ENCODE results near the gene ZBTB7B. TPM values are rescaled to one million over a fixed set of nuclear protein-coding genes. Genes with fewer than 3 reads are reported as not detected.
A peak's percentile ranks its signal among the peaks of the same experiment; 100 is the strongest.

ZBTB7B gene
- polyA plus RNA-seq, 2 of the 4 experiments (the other 2 are of a cell fraction) = 20.5 to 30.7 TPM

- Histone ChIP-seq H3K4me3 (no peak overlapping the region), H3K9me3 (no peaks in the 10 kb centered on the region), H3K4me2 (peak overlapping the region; percentile 59), H3K27ac (peak overlapping the region; percentile 67 to 100), H3K4me1 (peaks cover 93% of the 10 kb centered on the region)
- ChIA-PET CTCF (interaction anchor here (1.3 kb wide), 1 partner anchor 74 kb away, joined by 3 read pairs; no protein-coding TSS in a partner anchor), POLR2A (interaction anchor here (1.1 kb wide), 1 partner anchor 10 kb away, joined by 3 read pairs; no protein-coding TSS in a partner anchor)
- WGBS (ENCODE audit: missing lambda C conversion rate) = 93% methylated on average over 4 of the region's 5 CpGs
- FAIRE-seq (no peak), DNase-seq (ENCODE audit: low read depth in 1 of 2, low spot score in 1 of 2) (no peak), ATAC-seq (no peak)
- TF ChIP-seq EHMT2 (IDR thresholded peaks at IDR 0.05; ENCODE audit: low read depth) = no peak
- no peak for TF ChIP-seq CEBPB (IDR thresholded peaks at IDR 0.05)
- no peak for TF ChIP-seq ZNF302 (CRISPR knock-in tag; IDR thresholded peaks at IDR 0.05)
- no peak for TF ChIP-seq POLR2AphosphoS2 (conservative IDR thresholded peaks at IDR 0.05; ENCODE audit: low read length)
- no peak for TF ChIP-seq ZFP36 (IDR thresholded peaks at IDR 0.05; ENCODE audit: borderline replicate concordance, partially characterized antibody)
- TF ChIP-seq GATA3 (IDR thresholded peaks at IDR 0.05; ENCODE audit: borderline replicate concordance) = no peak
- no peak for TF ChIP-seq CHD4 (IDR thresholded peaks at IDR 0.05; ENCODE audit: borderline replicate concordance)
- TF ChIP-seq RNF2 (IDR thresholded peaks at IDR 0.05; ENCODE audit: borderline replicate concordance, low read depth) = no peak
- no peak for TF ChIP-seq NPAS2 (CRISPR knock-in tag; IDR thresholded peaks at IDR 0.05; ENCODE audit: borderline replicate concordance)
- TF ChIP-seq E2F6 (IDR thresholded peaks at IDR 0.05; ENCODE audit: borderline replicate concordance, low read depth) = no peak
- no peak for TF ChIP-seq PHF8 (IDR thresholded peaks at IDR 0.05; ENCODE audit: borderline replicate concordance, low read depth)
- TF ChIP-seq HEYL (CRISPR knock-in tag; IDR thresholded peaks at IDR 0.05) = no peak
Measured at GRCh38 chr1:155011004-155011416, 8.4 kb downstream of the ZBTB7B start.

GRCh38 chr1:155011437-155012025 lies 8.9 kb downstream of the ZBTB7B start:
- FAIRE-seq (no peak), DNase-seq (ENCODE audit: low read depth in 1 of 2, low spot score in 1 of 2) (no peak), ATAC-seq (no peak; a peak in 2 of 6 replicates)
- TF ChIP-seq RAD21 (conservative IDR thresholded peaks at IDR 0.05 in 1 of 2, IDR thresholded peaks at IDR 0.05 in 1 of 2) = no peak
- POLR2A ChIA-PET = no interaction called here
- whole genome bisulfite sequencing (ENCODE audit: missing lambda C conversion rate) = 93% methylated on average over 3 of the region's 6 CpGs
- Histone ChIP-seq H3K4me3 (no peak overlapping the region), H3K4me2 (peak overlapping the region; percentile 59), H3K9me3 (no peaks in the 10 kb centered on the region), H3K27ac (peak overlapping the region; percentile 67 to 100), H3K4me1 (peaks cover 93% of the 10 kb centered on the region)
- CTCF ChIA-PET = interaction anchor here (1.3 kb wide), 1 partner anchor 73 kb away, joined by 3 read pairs; no protein-coding TSS in a partner anchor

- peak overlapping the region; percentile 67 to 100 for H3K27ac ChIP-seq
- no peak overlapping the region for H3K4me3 ChIP-seq
- ChIA-PET CTCF (no interaction called here), POLR2A (interaction anchor here (0.6 kb wide), 1 partner anchor 10 kb away, joined by 4 read pairs; the partner anchor contains the start of gene ZBTB7B)
- ATAC-seq (peak in 1 of 2 experiments; percentile 59; a peak in 3 of 6 replicates), FAIRE-seq (no peak), DNase-seq (ENCODE audit: low read depth in 1 of 2, low spot score in 1 of 2) (peak in 1 of 2 experiments; percentile 86)
- H3K9me3 ChIP-seq = no peaks in the 10 kb centered on the region
- TF ChIP-seq E2F6 (IDR thresholded peaks at IDR 0.05; ENCODE audit: borderline replicate concordance, low read depth) = 0 out of 2 replicates have a peak, but pooled peaks have one; percentile 43
- TF ChIP-seq HDAC2 (IDR thresholded peaks at IDR 0.05) = no peak
- no peak for TF ChIP-seq CTCF (IDR thresholded peaks at IDR 0.05)
- TF ChIP-seq USF2 (IDR thresholded peaks at IDR 0.05) = peak; percentile 60
- peak; percentile 58 for TF ChIP-seq MAX (IDR thresholded peaks at IDR 0.05)
- peaks cover 93% of the 10 kb centered on the region for H3K4me1 ChIP-seq
- WGBS (ENCODE audit: missing lambda C conversion rate) = 22% methylated on average over 5 of the region's 9 CpGs
- H3K4me2 ChIP-seq = peak overlapping the region; percentile 59
Measured at GRCh38 chr1:155012026-155012546, 9.5 kb downstream of the ZBTB7B start.

Measured in A549 (cell line).